Adrenal gland (tissue), 5 donors: ENCODE results near the gene FOXC2.

Experiments used
- CTCF ChIP-seq, 6 experiments: fragments of 450-650 bp in 4 of 6; fragments of 200-600 bp in 2 of 6; sonication (generic) in 1 of 6; IDR thresholded peaks; 1 replicate in 5 of 6; 2 replicates in 1 of 6; pipeline versions ENCODE4 v1.5.1 to v1.8.0; 2016 to 2021; ENCODE audit warnings: antibody characterized with exemption in 6 of 6, mild to moderate bottlenecking in 2 of 6, moderate library complexity in 1 of 6
- POLR2A ChIP-seq, 2 donors: fragments of 450-650 bp; IDR thresholded peaks; one replicate each; pipeline ENCODE4 v1.6.1; 2017; ENCODE audit warnings: antibody characterized with exemption in 2 of 2, mild to moderate bottlenecking in 2 of 2, moderate library complexity in 1 of 2
- donor health status: DM: no; HTN: no; CAD: no.

GRCh38 chr16:86609661-86610060, 43.0 kb downstream of the FOXC2 start:
- TF ChIP-seq CTCF (IDR thresholded peaks at IDR 0.05): no peak
- TF ChIP-seq POLR2A (IDR thresholded peaks at IDR 0.05): no peak
